GM12801 (cell line): ENCODE measurements around the gene INHBC.

Source experiments
- CTCF ChIP-seq: IDR thresholded peaks from one replicate; pipeline ENCODE4 v1.5.1; 2011; ENCODE audit warnings: control low read depth; ENCODE audit not compliant: insufficient read length; ENCODE audit errors: extremely low read depth

INHBC gene

GRCh38 chr12:57419495-57419894, 15.1 kb upstream of the INHBC start:
- no peak for TF ChIP-seq CTCF

DNA sequence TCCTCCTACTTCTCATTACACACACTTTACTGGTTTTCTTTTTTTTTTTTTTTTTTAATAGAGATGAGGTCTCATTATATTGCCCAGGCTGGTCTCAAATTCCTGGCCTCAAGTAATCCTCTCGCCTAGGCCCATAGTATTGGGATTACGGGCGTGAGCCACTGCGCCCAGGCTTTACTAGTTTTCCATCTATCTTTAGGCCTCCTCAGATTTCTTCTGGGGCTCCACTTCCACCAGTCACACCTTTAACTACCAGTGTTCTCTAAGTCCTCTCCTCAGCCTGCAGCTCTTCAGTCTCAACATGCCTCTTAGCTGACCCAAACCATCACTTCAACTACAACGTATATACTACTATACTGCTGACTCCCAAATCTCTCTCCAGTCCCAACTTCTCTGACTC, 14.1 kb upstream of the INHBC start:
- no peak for TF ChIP-seq CTCF

DNA sequence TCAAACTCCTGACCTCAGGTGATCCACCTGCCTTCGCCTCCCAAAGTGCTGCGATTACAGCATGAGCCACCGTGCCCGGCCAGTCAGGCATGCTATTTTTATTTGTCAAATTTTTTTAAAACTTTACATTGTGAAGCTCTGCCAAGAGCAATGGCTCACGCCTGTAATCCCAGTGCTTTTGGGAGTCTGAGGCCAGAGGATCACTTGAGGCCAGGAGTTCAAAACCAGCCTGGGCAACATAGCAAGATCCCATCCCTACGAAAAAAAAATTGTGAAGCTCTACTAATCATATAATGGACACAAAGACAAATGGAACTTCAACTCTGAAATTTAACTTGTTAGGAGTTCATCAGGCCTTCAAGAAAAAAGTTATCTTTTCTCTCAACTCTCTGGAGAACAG, 5.6 kb upstream of the INHBC start:
- no peak for TF ChIP-seq CTCF

DNA sequence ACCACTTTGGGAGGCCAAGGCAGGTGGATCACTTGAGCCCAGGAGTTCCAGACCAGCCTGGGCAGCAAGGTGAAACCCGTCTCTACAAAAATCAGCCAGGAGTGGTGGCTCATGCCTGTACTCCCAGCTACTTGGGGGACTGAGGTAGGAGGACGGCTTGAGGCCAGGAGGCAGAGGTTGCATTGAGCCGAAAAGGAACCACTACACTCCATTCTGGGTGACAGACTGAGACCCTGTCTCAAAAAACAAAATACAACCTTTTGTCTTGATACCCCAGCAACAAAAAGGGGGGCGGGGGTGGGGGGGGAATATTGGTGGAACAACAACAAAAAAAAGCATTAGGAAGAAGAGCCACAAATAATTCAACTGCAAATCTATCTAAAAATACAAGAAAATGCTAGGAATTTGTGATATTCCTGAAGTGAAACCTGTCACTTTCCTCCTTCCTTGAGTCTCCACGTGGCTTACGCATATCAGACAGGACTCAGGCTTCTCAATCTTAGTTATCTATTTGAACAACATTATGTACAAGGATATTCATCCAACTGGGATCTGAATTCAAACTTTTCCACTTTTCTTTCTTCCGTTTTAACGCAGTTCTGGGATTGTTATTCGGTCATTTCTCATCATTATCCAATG, 5.0 kb upstream of the INHBC start:
- TF ChIP-seq CTCF = no peak

- no peak for TF ChIP-seq CTCF
These were observed 4.3 kb upstream of the INHBC start for GRCh38 chr12:57430112-57430930.

DNA sequence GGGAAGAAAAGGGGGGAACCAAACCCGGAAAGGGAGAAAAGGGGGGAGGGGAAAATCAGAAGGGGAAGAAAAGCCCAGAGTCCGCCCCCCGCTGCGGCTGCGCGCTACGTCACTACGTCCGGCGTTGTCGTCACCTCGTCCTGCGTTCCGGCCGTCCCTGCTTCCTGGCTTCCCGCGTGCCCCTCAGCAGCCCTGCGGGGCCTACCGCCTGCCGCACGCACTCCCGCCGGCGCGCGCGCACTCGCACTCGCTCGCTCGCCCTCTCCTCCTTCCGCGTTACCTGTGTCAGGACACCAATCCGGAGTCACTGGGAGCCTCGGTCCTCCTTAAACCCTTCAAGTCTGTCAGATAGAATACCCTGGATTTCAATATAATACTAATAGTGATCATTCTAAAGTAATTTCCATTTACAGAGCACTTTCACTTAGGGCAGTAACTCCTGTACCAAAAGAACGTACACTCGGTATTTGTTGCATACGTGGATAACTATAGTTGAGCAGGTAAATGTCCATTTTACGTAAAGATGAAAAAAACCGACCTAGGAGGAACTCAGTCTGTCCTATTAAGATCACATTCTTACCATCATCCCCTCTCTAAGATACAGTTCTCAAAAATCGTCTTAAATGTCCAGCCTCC, 3.5 kb upstream of the INHBC start, which contains the start of gene R3HDM2:
R3HDM2 (minus strand) TSS at position 113 of the 636 bp plus-strand sequence. CDS start 120,615 bp downstream, outside the sequence.
- TF ChIP-seq CTCF = no peak

DNA sequence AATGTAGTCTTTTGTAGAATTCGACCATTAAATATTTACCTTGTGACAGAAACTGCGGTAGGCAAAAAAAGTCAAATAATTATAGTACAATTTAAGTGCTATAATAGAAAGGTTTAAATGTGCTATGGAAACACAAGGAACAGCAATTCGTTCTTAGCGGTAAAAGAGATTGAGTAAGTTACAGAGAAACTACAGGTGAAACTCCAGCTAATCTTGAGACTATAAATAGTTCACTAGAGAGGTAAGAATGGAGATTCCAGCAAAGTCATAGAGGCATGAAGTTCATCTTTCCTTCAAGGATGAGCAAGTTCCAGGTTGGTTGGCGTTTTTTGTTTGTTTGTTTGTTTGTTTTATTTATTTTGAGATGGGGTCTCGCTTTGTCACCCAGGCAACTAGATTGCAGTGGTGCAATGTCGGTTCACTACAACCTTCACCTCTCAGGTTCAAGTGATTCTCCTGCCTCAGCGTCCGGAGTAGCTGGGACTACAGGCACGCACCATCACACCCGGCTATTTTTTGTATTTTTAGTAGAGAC, 2.9 kb upstream of the INHBC start:
- no peak for TF ChIP-seq CTCF
